Activated naive CD4-positive, alpha-beta T cell treated with anti-CD3 and anti-CD28 coated beads, Interleukin-2, amount 50 U/mL, for 16 hours (primary cell): Measurements from ENCODE around the gene EVC.

Experiments
- DNase-seq: peaks from one replicate; pipeline ENCODE4 v3.0.0-alpha.2; 2020

The EVC gene

DNA sequence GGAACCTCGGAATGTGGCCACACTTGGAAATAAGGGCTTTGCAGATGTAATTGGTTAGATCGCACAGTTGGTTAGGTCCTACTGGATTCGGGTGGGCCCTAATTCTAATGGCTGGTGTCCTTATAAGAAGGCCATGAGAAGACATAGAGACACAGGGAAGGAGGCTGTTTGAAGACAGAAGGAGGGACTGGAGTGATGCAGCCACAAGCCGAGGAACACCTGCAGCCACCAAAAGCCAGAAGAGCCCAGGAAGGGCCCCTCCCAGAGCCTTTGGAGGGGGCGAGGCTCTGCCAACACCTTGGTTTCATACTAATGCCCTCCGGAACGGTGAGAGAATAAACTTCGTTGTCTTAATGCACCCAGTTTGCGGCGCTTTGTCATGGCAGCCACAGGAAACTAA, 47.0 kb downstream of the EVC start:
- no peak for DNase-seq

DNA sequence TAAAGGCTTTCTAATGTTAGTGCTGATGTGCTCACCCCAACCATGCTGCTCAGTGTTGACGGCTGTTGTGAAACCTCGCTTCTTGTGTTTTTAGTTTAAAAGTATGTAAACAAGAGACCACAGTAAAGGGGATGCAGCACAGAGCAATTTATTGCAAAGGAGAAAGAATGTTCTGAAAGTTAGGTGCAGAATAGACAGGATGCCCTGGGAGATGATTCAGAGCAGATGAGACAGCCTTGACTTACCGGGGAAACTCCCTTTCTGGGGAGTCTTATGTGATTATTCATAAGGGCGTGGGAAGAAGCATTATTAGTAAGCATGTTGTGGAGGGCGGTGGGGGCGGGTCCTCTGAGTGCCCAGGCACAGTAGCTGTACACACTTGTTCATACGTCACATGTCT, 47.7 kb downstream of the EVC start:
- no peak for DNase-seq

- no peak for DNase-seq
Measured at GRCh38 chr4:5759236-5760075, 48.5 kb downstream of the EVC start.

- no peak for DNase-seq
Measured at GRCh38 chr4:5760246-5760645, 49.2 kb downstream of the EVC start.

DNA sequence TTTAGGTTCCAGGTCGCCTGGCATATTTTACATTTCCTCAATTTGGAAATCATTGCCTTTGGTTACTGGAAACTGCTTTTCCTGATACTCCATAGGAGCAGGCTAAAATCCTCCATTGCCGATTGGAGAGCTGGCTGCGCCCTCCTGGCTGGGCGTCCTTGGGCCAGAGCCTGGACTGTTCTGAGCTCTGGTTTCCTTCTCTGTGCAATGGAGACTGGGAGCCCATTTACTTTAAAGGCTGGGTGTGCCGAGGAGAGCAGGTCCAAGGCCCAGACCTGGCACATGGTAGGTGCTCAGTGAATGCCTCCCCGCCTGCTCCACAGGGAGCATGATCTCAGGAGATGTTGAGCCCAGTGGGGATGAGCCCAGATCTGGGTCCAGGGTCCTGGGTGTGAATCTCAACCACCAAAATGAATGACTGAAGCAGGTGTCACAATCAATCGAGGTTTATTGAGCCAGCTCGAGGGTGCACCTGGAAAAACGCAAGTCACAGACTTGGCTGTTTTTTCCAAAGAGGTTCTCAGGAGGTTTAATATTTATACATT, 50.0 kb downstream of the EVC start:
- DNase-seq = no peak

- DNase-seq = no peak
Measured at GRCh38 chr4:5770051-5770450, 59.0 kb downstream of the EVC start.

DNA sequence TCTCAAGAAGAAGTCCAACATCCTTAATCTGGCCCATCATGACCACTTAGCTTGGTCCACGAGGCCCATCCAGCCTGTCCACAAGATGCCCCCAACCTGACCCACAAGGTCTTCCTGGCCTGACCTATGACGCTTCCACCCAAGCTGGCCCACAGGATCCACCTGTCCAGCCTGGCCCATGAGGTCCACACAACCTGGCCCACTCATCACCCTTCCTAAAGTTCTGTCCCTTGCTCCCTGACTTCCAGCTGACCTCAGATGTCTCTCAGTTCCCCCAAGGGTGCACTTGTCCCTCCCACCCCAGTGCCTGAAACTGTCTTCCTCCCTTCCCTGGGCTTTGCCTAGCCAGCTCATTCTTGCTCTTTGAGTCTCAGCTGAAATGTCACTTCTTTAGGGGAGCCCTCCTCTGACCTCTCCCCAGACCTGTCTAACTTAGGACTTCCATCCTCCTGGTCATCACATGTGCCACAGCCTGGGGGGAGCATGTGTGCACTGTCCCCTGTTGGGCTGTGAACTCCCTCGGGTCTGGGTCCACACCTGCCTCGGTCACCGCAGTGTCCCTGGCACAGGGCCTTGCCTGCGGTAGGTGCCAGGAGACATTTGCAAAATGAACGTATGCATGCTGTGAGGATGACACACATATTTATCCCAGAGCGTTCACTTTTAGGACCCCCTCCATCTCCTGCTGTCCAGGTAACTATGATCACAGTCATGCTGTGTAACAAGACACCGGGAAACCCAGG, 61.7 kb downstream of the EVC start:
- no peak for DNase-seq

GRCh38 chr4:5773271-5773555, 62.2 kb downstream of the EVC start:
- no peak for DNase-seq

DNA sequence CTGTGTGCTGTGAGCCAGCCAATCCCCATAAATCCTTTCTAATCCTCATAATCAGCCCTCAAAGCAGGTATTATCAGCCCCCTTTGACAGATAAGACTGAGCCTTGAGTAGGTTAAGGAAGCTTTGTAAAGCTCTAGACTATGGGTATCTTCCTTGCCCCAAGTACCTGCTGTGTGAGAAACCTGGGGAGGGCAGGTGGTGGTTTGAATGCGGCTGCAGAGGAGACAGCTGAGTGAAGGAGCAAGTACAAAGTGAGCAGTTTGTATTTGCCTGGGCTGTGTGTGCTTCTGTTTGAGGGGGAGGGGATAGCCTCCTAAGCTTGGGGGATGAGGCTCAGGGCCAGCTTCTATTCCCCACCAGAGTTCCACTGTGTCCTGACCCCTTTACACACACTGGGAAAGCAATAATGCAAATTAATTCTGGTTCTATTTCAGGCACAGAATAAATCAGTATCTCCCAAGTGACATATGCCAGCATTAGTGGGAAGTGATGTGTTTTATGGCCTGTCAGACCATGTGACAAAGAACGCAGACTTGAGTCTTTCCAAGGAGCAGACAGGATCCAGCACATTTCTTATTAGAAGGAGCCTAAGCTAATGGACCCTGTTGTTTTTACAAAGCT, 63.5 kb downstream of the EVC start:
- no peak for DNase-seq

DNA sequence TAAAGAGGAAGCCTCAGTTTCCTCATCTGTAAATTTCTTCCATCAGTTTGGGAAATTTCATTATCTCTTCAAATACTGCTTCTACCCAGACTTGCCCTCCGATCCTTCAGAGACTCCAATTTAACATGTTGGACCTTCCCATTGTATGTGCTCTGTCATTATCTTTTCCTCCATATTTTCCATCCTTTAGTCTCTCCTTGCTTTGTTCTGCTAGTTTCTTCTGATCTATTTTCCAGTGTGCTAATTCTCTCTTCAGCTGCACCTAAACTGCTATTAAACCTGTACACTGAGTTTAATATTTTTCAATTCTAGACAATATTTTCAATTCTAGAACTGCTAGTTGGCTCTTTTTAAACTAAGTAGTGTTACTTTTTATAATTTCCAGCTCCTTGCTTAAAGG, 65.5 kb downstream of the EVC start:
- DNase-seq = no peak

- no peak for DNase-seq
Measured at GRCh38 chr4:5780831-5781480, 70.0 kb downstream of the EVC start.

DNA sequence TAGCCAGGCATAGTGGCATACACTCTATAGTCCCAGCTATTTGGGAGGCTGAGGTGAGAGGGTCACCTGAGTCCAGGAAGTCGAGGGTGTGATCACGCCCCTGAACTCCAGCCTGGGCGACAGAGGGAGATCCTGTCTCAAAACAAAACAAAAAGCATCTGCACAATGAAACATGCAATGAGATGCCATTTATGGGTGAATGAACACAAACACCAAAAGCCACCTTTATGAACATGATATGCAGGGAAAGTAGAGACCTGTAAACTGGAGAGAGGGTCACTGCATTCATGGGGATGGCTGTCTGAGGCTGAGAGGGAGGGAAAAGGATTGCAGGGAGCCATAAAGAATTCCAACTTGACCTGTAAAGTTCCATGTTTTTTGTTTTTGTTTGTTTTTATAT, 70.7 kb downstream of the EVC start:
- no peak for DNase-seq

- DNase-seq = no peak
Measured at GRCh38 chr4:5782829-5783476, 72.0 kb downstream of the EVC start.

- no peak for DNase-seq
Measured at GRCh38 chr4:5783486-5783885, 72.5 kb downstream of the EVC start.

DNA sequence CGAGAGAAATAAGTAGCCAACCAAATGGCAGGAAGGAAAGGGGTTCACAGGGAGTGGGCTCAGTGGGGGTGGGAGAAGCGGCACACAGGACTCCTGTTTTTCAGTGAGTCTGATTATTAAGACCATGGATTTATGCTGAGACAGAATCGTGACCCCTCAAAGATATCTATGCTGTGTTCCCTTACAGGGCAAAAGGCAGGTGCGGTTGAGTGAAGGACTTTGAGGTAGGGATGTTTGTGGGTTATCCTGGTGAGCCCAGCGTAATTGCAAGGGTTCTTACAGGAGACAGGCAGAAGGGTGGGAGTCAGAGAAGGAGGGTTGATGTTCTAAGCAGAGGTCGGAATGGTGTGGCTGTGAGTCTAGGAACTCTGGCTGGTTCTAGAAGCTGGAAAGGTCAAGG, 73.0 kb downstream of the EVC start:
- DNase-seq = no peak

GRCh38 chr4:5784960-5785611, 74.1 kb downstream of the EVC start:
- DNase-seq = no peak

DNA sequence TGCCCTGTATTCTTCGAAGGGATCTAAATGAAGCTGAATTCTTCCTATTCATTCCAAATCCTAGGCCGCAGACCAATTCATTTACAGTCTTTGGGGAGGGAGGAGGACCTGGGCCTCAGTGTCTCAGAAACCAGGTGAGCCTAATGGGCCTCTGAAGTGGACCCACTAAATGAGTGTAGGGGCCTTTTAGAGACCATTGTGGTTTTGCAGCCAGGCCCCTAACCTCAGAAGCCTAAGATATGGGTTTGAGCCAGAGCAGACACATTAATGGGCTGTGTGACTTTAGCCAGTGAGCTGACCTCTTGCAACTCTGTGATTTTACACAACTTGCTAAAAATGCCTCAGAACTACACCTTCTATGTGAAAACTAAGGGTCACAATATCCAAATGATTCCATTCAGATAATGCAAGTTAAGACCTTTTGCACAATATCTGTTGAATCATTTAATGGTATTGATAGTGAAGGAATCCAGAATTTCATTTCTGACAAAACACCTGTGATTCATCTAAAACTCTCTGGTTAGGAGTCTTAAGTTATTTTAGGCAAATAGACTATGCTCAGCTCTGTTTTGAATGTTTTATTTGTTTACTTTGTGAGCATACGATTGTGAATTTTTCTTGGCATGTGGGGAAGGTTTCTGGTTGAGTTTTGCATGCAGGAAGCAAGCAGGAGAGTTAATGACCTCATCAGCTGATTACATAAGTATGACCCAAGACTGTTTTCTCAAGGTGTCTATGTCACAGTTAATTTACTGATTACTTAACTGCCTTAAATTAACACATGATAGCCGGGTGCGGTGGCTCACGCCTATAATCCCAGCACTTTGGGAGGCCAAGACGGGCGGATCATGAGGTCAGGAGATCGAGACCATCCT, 75.0 kb downstream of the EVC start:
- DNase-seq = no peak

DNA sequence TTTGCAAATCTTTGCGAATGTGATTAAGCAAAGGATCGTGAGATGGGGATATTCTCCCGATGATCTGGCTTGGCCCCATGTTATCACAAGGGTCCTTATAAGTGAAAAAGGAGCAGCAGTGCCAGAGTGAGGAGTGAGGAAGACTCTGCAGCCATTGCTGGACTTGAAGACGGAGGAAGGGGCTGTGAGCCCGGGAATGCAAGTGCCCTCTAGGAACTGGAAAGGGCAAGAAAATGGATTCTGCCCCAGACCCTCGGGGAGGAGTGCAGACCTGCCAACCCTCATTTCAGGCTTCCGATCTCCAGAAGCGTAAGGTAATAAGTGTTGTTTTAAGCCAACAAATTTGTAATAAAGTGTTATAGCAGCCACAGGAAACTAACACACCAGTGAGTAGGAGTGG, 76.3 kb downstream of the EVC start:
- DNase-seq = no peak

GRCh38 chr4:5788144-5788543, 77.1 kb downstream of the EVC start:
- DNase-seq = no peak

DNA sequence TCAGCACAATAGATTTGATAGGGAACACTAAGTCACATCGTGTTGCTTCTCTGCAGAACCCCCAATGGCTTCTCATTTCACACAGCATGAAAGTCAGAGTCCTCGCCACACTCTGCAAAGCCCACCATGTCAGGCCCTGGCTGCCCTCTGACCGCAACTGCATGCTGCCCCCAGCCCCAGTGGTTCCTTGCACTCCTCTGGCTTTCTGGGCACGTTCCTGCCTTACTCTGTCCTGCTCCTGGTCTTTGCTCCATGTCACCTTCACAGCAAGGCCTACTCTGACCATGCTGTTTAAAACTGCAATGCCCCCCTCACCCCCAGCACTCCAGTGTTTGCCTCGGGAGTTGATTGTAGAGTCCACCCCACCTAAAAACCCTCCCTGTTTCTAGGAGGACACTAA, 78.1 kb downstream of the EVC start:
- no peak for DNase-seq

- no peak for DNase-seq
Measured at GRCh38 chr4:5790546-5790857, 79.5 kb downstream of the EVC start.

- no peak for DNase-seq
Measured at GRCh38 chr4:5791654-5792053, 80.7 kb downstream of the EVC start.
